Ovary (tissue), 3 donors: ENCODE measurements around the gene MIA3.

Source experiments
- EP300 ChIP-seq: sonication (generic); formaldehyde crosslinking; IDR thresholded peaks from one replicate; pipeline ENCODE4 v1.6.1; 2017; ENCODE audit warnings: antibody characterized with exemption
- POLR2A ChIP-seq: fragments of 450-650 bp; IDR thresholded peaks from one replicate; pipeline ENCODE4 v1.6.1; 2017; ENCODE audit warnings: antibody characterized with exemption, mild to moderate bottlenecking, moderate library complexity
- TF ChIP-seq, protein P1 (sequence below), 3 donors: fragments of 450-650 bp in 2 of 3; fragments of 200-600 bp in 1 of 3; IDR thresholded peaks; one replicate each; pipeline versions ENCODE4 v1.5.1 to v1.8.0; 2016 to 2022; ENCODE audit warnings: antibody characterized with exemption in 3 of 3, mild to moderate bottlenecking in 1 of 3
- donor health status: DM: no; HTN: no; CAD: no.

DNA sequence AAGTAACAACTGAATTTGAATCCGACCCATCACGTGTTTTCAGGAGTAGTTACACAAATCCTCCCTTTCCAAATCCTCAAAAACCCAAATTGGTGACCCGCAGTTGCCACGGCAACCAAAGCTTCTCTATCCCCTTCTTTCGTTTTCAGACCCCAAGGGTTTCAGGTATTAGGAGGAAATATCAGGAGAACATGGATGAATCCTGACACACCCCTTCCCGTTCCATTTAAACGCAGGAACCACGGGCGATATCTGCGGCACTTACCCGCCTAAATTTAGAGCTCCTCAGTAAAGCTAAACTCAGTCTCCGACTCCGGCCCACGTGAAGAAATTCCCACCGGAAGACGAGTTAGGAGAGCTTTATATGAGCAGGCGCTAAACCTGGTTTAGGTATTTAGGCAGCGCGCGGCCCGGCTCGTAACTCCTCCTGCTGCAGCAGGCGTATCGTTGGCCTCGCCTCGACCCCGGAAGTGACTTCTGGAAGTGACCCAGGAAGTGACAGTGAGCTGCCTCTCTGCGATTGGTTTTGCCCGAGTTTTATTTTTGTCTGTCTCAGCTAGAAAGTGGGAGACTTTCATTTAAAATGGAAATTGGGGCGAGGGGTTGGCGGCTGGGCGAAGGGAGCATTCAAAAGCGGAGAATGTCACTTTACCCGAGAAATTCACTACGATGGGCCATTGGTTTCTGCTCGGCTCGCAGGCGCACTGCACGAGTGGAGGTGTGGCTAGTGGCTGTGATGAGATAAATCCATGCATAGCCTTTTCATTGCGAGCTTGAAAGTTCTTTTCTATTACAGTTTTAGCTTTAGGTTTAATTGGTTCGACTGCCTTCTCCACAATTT is 28.2 kb upstream of the MIA3 start, which contains the start of gene TAF1A:
- TF ChIP-seq, protein P1, sequence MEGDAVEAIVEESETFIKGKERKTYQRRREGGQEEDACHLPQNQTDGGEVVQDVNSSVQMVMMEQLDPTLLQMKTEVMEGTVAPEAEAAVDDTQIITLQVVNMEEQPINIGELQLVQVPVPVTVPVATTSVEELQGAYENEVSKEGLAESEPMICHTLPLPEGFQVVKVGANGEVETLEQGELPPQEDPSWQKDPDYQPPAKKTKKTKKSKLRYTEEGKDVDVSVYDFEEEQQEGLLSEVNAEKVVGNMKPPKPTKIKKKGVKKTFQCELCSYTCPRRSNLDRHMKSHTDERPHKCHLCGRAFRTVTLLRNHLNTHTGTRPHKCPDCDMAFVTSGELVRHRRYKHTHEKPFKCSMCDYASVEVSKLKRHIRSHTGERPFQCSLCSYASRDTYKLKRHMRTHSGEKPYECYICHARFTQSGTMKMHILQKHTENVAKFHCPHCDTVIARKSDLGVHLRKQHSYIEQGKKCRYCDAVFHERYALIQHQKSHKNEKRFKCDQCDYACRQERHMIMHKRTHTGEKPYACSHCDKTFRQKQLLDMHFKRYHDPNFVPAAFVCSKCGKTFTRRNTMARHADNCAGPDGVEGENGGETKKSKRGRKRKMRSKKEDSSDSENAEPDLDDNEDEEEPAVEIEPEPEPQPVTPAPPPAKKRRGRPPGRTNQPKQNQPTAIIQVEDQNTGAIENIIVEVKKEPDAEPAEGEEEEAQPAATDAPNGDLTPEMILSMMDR (IDR thresholded peaks at IDR 0.05), result no peak
- TF ChIP-seq POLR2A, result peak; percentile 26
- TF ChIP-seq EP300, result no peak
